HFF-Myc (cell line): Measurements from ENCODE around the gene CTDSP2.
"Not testable (repeated sequence)": the region's sequence is repeated elsewhere in the genome, so short reads cannot be mapped to it uniquely, and the experiment has no call there.

Experiments used
- DNase-seq: peaks from one replicate; pipeline ENCODE4 v3.0.0-alpha.2; 2011; ENCODE audit warnings: low read depth; ENCODE audit errors: extremely low read depth
- H3K4me3 ChIP-seq: replicated peaks from 2 replicates; pipeline ENCODE4 v1.5.1; 2011; ENCODE audit warnings: low read depth, mild to moderate bottlenecking, control low read depth, low read length
- CTCF ChIP-seq: IDR thresholded peaks from 2 replicates; pipeline ENCODE4 v1.5.1; 2012; ENCODE audit warnings: mild to moderate bottlenecking, low read depth, low read length, control low read depth; ENCODE audit errors: missing control alignments

CTDSP2 gene

DNA sequence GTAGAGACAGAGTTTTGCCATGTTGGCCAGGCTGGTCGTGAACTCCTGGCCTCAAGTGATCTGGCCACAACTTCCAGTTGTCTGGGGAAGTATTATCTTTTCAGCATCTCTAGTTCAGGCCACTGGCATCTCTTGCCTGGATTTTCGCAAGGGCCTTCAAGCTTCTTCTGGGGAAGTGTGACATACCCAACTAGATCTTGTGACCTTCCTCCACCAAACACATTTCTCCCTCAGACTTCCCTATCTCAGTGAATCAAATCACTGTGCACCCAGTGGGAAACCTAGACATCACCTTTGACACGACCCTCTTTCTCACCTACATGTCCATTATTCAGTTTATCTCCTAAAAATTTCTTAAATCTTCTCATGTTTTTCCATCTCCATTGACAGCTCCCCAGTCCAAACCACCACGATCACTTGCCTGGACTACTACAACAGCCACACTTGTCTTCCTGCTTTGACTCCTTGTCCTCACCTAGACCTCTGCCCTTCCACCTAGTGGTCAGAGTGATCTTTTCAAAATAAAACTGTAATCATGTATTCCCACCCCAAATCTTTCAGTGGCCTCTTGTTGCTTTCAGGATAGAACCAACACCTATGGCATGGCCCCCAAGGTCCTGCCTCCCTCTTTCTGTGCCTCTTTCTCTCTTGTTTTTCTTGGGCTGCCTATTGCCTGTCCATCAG lies 70.8 kb downstream of the CTDSP2 start:
- H3K4me3 ChIP-seq: no peak overlapping the region
- DNase-seq: no peak
- no peak for TF ChIP-seq CTCF

GRCh38 chr12:57775044-57775443 lies 71.5 kb downstream of the CTDSP2 start:
- no peak for TF ChIP-seq CTCF
- no peak overlapping the region for H3K4me3 ChIP-seq
- DNase-seq: no peak

- not testable (repeated sequence) for H3K4me3 ChIP-seq, DNase-seq
These were observed 71.9 kb downstream of the CTDSP2 start for GRCh38 chr12:57774634-57775033.

DNA sequence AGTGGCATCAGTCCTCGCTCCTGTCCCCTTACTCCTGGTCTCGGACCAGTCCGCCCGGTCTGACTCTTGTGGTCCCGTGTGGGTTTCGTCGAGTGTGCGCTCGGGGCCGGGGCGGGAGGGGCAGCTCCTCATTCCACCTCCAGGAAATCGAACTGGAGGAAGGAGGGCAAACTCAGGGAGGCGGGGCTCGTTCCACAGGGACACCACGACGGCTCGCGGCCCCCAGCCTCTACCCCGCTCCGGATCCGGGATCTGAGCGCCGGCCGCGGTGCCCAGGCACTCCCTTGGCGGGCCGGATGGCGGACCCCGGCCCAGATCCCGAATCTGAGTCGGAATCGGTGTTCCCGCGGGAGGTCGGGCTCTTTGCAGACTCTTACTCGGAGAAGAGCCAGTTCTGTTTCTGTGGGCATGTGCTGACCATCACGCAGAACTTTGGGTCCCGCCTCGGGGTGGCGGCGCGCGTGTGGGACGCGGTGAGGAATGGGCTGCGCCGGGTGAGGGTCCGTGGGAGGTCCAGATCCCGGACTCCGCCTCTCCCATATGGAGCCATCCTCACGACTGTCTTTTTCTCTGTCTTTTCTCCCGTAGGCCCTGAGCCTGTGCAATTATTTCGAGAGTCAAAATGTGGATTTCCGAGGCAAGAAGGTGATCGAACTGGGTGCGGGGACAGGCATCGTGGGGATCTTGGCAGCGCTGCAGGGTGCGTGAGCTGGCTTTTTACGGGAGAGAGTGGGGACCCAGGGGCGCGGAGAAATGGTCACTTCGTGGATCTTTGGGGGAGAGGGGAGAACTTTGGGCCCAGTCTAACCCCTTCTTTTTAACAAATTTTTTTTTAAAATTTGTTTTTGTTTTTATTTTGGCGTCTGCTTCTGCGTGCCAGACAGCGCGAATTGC lies 73.9 kb downstream of the CTDSP2 start, which contains the start of gene EEF1AKMT3:
Gene EEF1AKMT3 (plus strand): TSS at position 186 of the 894 bp plus-strand sequence. CDS start 111 bp downstream, at position 297.
- peak within 1 kb of the TSS; percentile 93 for H3K4me3 ChIP-seq
- TF ChIP-seq CTCF: no peak
- DNase-seq: no peak

GRCh38 chr12:57771873-57772428 lies 74.6 kb downstream of the CTDSP2 start, which contains the start of gene METTL1:
TSS of gene METTL1 (minus strand) at chr12:57772105. CDS start at chr12:57772083, 22 bp downstream.
- H3K4me3 ChIP-seq: peak within 1 kb of the TSS; percentile 93
- TF ChIP-seq CTCF: no peak
- peak; percentile 94 for DNase-seq

- peak overlapping the region; percentile 93 for H3K4me3 ChIP-seq
- TF ChIP-seq CTCF: no peak
- DNase-seq: peak; percentile 78
These were observed 75.2 kb downstream of the CTDSP2 start for GRCh38 chr12:57771236-57771872.
